Measurements from ENCODE around the gene IRS2. TPM values are rescaled to one million over a fixed set of nuclear protein-coding genes. Genes with fewer than 3 reads are reported as not detected.
A peak's percentile ranks its signal among the peaks of the same experiment; 100 is the strongest.

Gene IRS2
- total and polyA plus RNA-seq, 2 experiments from 2014 or later: 3.4 to 7.7 TPM

DNA sequence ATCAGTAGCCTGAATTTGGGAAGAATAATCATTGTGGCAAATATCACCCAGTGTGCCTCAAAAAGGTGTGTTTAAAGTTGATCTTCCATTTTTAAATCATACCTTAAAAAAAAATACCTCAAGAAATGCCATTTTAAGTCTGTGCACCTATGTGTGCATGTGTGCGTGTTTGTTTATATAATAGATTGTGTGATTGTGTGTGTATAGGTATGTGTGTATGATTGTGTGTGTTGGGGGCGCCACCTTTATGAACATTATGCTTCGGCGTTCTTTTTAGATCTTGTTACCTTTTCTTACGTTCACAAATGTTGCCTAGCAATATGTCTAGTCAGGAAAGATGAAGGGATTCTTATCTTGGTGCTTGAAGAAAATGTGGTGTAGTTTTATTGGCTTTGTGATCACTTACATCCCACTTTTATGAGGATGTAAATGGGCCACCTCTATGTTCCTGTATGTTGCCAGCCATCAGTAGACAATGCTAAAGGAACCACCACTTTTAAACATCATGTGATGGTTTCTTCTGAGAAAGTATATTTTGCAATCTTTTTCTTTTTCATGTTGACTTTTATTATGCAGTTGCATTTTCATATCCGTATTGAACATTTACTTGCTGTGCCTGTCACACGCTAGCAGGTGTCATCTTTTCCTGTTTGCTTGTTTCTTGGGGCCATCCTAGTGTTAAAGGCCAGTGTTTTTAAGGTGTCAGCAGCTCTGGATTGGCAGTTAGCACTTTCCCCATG, 2.2 kb upstream of the IRS2 start:
- Histone ChIP-seq H3K27me3 (replicated peaks; ENCODE audit: insufficient read depth) (no peaks in the 10 kb centered on the region), H3K9ac (no peak overlapping the region), H3K4me2 (ENCODE audit: unreplicated experiment) (no peak overlapping the region), H3K9me2 (ENCODE audit: insufficient read depth) (no peaks in the 10 kb centered on the region), H3K36me3 (ENCODE audit: low read depth) (no peaks in the 10 kb centered on the region), H3K27ac (no peak overlapping the region), H3K4me3 (no peak overlapping the region), H2AFZ (no peak overlapping the region), H3K9me3 (ENCODE audit: low read depth) (no peaks in the 10 kb centered on the region), H3K79me2 (ENCODE audit: insufficient read depth) (peaks cover 9% of the 10 kb centered on the region), H3F3A (ENCODE audit: insufficient read depth) (peaks cover 16% of the 10 kb centered on the region), H3K4me1 (ENCODE audit: insufficient read depth) (peaks cover 22% of the 10 kb centered on the region), H4K20me1 (ENCODE audit: insufficient read depth) (no peaks in the 10 kb centered on the region)
- DNase-seq: no peak
- in situ Hi-C loops (cut with MboI): no loop called here
- 96 to 97% methylated on average over 7 of the region's 7 CpGs for WGBS, 2 experiments (ENCODE audit: low coverage in 1 of 2, low lambda C conversion rate in 2 of 2, missing lambda C conversion rate in 2 of 2)
- TF ChIP-seq EZH2phosphoT487 (IDR thresholded peaks at IDR 0.05; ENCODE audit: insufficient read depth, low read depth) (no peak), EZH2 (IDR thresholded peaks at IDR 0.05; ENCODE audit: insufficient read depth, poor library complexity, severe bottlenecking) (no peak)

- H4K20me1 ChIP-seq (ENCODE audit: insufficient read depth): no peaks in the 10 kb centered on the region
Measured at GRCh38 chr13:109787135-109787954, 962 bp upstream of the IRS2 start.

GRCh38 chr13:109785892-109786450, 412 bp downstream of the IRS2 start:
- Histone ChIP-seq H3F3A (ENCODE audit: insufficient read depth) (peaks cover 16% of the 10 kb centered on the region), H3K27ac (peak overlapping the region; percentile 39; the same call in 1 of the 2 replicates), H4K20me1 (ENCODE audit: insufficient read depth) (no peaks in the 10 kb centered on the region), H3K36me3 (ENCODE audit: low read depth) (no peaks in the 10 kb centered on the region), H3K4me2 (ENCODE audit: unreplicated experiment) (peak overlapping the region; percentile 48), H3K9me2 (ENCODE audit: insufficient read depth) (no peaks in the 10 kb centered on the region), H3K9me3 (ENCODE audit: low read depth) (no peaks in the 10 kb centered on the region), H3K79me2 (ENCODE audit: insufficient read depth) (peaks cover 33% of the 10 kb centered on the region), H3K9ac (peak overlapping the region; percentile 72), H3K4me1 (ENCODE audit: insufficient read depth) (peaks cover 24% of the 10 kb centered on the region), H2AFZ (no peak overlapping the region), H3K4me3 (peak overlapping the region; percentile 83), H3K27me3 (replicated peaks; ENCODE audit: insufficient read depth) (no peaks in the 10 kb centered on the region)
- DNase-seq: peak; percentile 66
- 0 to 2% methylated on average over 28 to 36 of the region's 88 CpGs for whole genome bisulfite sequencing, 2 experiments (ENCODE audit: low coverage in 1 of 2, low lambda C conversion rate in 2 of 2, missing lambda C conversion rate in 2 of 2)
- in situ Hi-C loops (cut with MboI): no loop called here
- no peak for TF ChIP-seq EZH2 (IDR thresholded peaks at IDR 0.05; ENCODE audit: insufficient read depth, poor library complexity, severe bottlenecking)
- no peak for TF ChIP-seq EZH2phosphoT487 (IDR thresholded peaks at IDR 0.05; ENCODE audit: insufficient read depth, low read depth)

More at GRCh38 chr13:109787135-109787954, 962 bp upstream of the IRS2 start:
- peaks cover 22% of the 10 kb centered on the region for H3K4me1 ChIP-seq (ENCODE audit: insufficient read depth)
- peak; percentile 72 for DNase-seq
- H3K27ac ChIP-seq: no peak overlapping the region
- TF ChIP-seq EZH2 (IDR thresholded peaks at IDR 0.05; ENCODE audit: insufficient read depth, poor library complexity, severe bottlenecking) (no peak), EZH2phosphoT487 (IDR thresholded peaks at IDR 0.05; ENCODE audit: insufficient read depth, low read depth) (no peak)
- no peaks in the 10 kb centered on the region for H3K9me3 ChIP-seq (ENCODE audit: low read depth)
- H3K27me3 ChIP-seq (replicated peaks; ENCODE audit: insufficient read depth): no peaks in the 10 kb centered on the region
- peak overlapping the region; percentile 83 for H3K4me3 ChIP-seq
- 1 to 2% methylated on average over 59 to 84 of the region's 86 CpGs for WGBS, 2 experiments (ENCODE audit: low coverage in 1 of 2, low lambda C conversion rate in 2 of 2, missing lambda C conversion rate in 2 of 2)
- in situ Hi-C loops (cut with MboI): no loop called here
- peak overlapping the region; percentile 82 for H3K4me2 ChIP-seq (ENCODE audit: unreplicated experiment)
- peaks cover 20% of the 10 kb centered on the region for H3K79me2 ChIP-seq (ENCODE audit: insufficient read depth)
- no peaks in the 10 kb centered on the region for H3K9me2 ChIP-seq (ENCODE audit: insufficient read depth)
- peak overlapping the region; percentile 75 for H3K9ac ChIP-seq
- H3K36me3 ChIP-seq (ENCODE audit: low read depth): no peaks in the 10 kb centered on the region
- H2AFZ ChIP-seq: peak overlapping the region; percentile 84
- peaks cover 16% of the 10 kb centered on the region for H3F3A ChIP-seq (ENCODE audit: insufficient read depth)

- peak overlapping the region; percentile 83 for H3K4me3 ChIP-seq
- no peaks in the 10 kb centered on the region for H3K9me3 ChIP-seq (ENCODE audit: low read depth)
- H3K36me3 ChIP-seq (ENCODE audit: low read depth): no peaks in the 10 kb centered on the region
- peak overlapping the region; percentile 72 for H3K9ac ChIP-seq
- TF ChIP-seq EZH2 (IDR thresholded peaks at IDR 0.05; ENCODE audit: insufficient read depth, poor library complexity, severe bottlenecking) (no peak), EZH2phosphoT487 (IDR thresholded peaks at IDR 0.05; ENCODE audit: insufficient read depth, low read depth) (no peak)
- no peaks in the 10 kb centered on the region for H3K27me3 ChIP-seq (replicated peaks; ENCODE audit: insufficient read depth)
- H3K79me2 ChIP-seq (ENCODE audit: insufficient read depth): peaks cover 40% of the 10 kb centered on the region
- no peaks in the 10 kb centered on the region for H4K20me1 ChIP-seq (ENCODE audit: insufficient read depth)
- no peaks in the 10 kb centered on the region for H3K9me2 ChIP-seq (ENCODE audit: insufficient read depth)
- H3F3A ChIP-seq (ENCODE audit: insufficient read depth): peaks cover 16% of the 10 kb centered on the region
- peak overlapping the region; percentile 39; the same call in 1 of the 2 replicates for H3K27ac ChIP-seq
- H3K4me2 ChIP-seq (ENCODE audit: unreplicated experiment): peak overlapping the region; percentile 65
- in situ Hi-C loops (cut with MboI): no loop called here
- no peak overlapping the region for H2AFZ ChIP-seq
- 4 to 6% methylated on average over 78 to 85 of the region's 98 CpGs for WGBS, 2 experiments (ENCODE audit: low coverage in 1 of 2, low lambda C conversion rate in 2 of 2, missing lambda C conversion rate in 2 of 2)
- peak; percentile 84 for DNase-seq
- H3K4me1 ChIP-seq (ENCODE audit: insufficient read depth): peaks cover 25% of the 10 kb centered on the region
Measured at GRCh38 chr13:109785141-109785891, 1.1 kb downstream of the IRS2 start.
